Measurements from ENCODE around the gene PSG7. TPM values are rescaled to one million over a fixed set of nuclear protein-coding genes. Genes with fewer than 3 reads are reported as not detected.
"Not testable (repeated sequence)": the region's sequence is repeated elsewhere in the genome, so short reads cannot be mapped to it uniquely, and the experiment has no call there.

Gene PSG7
- total RNA-seq, 1 donor from 2014 or later = not detected

DNA sequence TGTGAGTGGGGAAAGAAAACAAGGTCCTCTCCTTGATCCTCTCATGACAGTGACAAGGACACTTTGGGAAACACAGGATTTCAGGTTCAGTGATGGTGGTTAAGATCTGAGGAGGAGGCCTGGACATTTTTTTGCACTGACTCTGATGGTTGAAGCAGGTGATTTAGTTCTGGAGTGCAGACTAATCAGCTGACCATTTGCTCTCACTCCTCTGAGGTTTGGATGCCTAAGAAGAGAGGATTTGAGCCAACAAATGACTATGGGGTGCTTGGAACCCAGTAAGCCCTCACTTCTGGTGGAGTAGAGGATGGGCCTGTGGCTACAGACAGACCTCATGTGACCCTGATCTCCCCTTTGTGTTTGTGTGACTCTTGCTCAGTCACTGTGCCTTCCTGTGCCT is 60.4 kb downstream of the PSG7 start:
- DNase-seq (ENCODE audit: missing footprints); ATAC-seq; intact Hi-C loops (cut with DNase I): not testable (repeated sequence)

- intact Hi-C loops (cut with DNase I); ATAC-seq: not testable (repeated sequence)
Measured at GRCh38 chr19:42875881-42876280, 61.1 kb downstream of the PSG7 start.

GRCh38 chr19:42874901-42875813 is 61.9 kb downstream of the PSG7 start:
- intact Hi-C loops (cut with DNase I); DNase-seq (ENCODE audit: missing footprints); ATAC-seq: not testable (repeated sequence)

More at GRCh38 chr19:42875881-42876280, 61.1 kb downstream of the PSG7 start:
- not testable (repeated sequence) for DNase-seq (ENCODE audit: missing footprints)

DNA sequence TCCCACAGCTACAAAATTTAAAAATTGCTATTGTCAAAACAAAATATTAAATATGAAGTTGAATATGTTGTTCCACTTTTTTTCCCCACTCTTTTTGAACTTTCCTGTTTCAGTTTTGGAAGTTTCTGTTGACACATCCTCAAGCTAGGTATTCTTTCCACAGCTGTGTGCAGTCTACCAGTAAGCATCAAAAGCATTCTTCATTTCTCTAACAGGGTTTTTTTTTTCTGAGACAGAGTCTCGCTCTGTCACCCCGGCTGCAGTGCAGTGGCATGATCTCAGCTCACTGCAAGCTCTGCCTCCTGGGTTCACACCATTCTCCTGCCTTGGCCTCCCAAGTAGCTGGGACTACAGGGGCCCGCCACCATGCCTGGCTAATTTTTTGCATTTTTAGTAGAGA is 62.9 kb downstream of the PSG7 start:
- ATAC-seq; intact Hi-C loops (cut with DNase I); DNase-seq (ENCODE audit: missing footprints): not testable (repeated sequence)

Other genes with a start within 250 kb of the PSG7 start
- not detected for gene PSG3, start 196.7 kb downstream of the PSG7 start, total RNA-seq
- not detected for gene PSG8, start 171.5 kb downstream of the PSG7 start, total RNA-seq
- not detected for gene PSG1, start 57.5 kb downstream of the PSG7 start, total RNA-seq
- gene PSG6, start 19.3 kb downstream of the PSG7 start, total RNA-seq = not detected
- gene PSG11, start 89.3 kb upstream of the PSG7 start, total RNA-seq = not detected
- not detected for gene PSG2, start 145.5 kb upstream of the PSG7 start, total RNA-seq
- not detected for gene PSG5, start 249.3 kb upstream of the PSG7 start, total RNA-seq